ENCODE data around the gene TIMM29.

- no peak for TF ChIP-seq CTCF (IDR thresholded peaks at IDR 0.05)
- no peak for TF ChIP-seq POLR2A (IDR thresholded peaks at IDR 0.05)
These were observed 32.7 kb upstream of the TIMM29 start for GRCh38 chr19:10895920-10896319.

All from testis (tissue), 2 donors.